ENCODE data around the gene AKR1C2.

DNA sequence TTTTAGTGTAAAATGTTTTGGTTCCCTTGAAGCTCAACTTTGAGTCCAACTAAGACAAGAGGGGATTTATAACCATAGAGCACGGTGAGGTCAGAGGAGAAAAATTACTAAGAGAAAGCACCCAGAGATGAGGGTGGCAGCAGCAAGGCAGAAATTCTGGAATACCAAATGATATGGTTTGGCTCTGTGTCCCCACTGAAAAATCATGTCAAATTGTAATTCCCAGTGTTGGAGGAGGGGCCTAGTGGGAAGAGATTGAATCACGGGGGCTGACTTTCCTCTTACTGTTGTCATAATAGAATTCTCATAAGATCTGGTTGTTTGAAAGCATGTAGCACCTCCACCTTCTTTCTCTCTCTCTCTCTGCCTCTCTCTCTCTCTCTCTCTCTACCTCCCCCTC lies 59.8 kb downstream of the AKR1C2 start:
- TF ChIP-seq EZH2phosphoT487 (IDR thresholded peaks at IDR 0.05; ENCODE audit: borderline replicate concordance) (no peak), EZH2 (IDR thresholded peaks at IDR 0.05) (no peak), POLR2A (IDR thresholded peaks at IDR 0.05; ENCODE audit: borderline replicate concordance, extremely low read depth, insufficient read depth, insufficient read length) (no peak), ELF1 (IDR thresholded peaks at IDR 0.05; ENCODE audit: borderline replicate concordance, low read depth) (no peak), FOSL1 (IDR thresholded peaks at IDR 0.05; ENCODE audit: low read depth) (no peak), ATF3 (IDR thresholded peaks at IDR 0.05) (no peak), MAX (IDR thresholded peaks at IDR 0.05) (no peak), EGR1 (IDR thresholded peaks at IDR 0.05; ENCODE audit: low read depth) (no peak), SP1 (IDR thresholded peaks at IDR 0.05; ENCODE audit: low read depth) (no peak), ZNF274 (IDR thresholded peaks at IDR 0.05; ENCODE audit: low read depth, low read length) (no peak)
- TF ChIP-seq, protein P1, sequence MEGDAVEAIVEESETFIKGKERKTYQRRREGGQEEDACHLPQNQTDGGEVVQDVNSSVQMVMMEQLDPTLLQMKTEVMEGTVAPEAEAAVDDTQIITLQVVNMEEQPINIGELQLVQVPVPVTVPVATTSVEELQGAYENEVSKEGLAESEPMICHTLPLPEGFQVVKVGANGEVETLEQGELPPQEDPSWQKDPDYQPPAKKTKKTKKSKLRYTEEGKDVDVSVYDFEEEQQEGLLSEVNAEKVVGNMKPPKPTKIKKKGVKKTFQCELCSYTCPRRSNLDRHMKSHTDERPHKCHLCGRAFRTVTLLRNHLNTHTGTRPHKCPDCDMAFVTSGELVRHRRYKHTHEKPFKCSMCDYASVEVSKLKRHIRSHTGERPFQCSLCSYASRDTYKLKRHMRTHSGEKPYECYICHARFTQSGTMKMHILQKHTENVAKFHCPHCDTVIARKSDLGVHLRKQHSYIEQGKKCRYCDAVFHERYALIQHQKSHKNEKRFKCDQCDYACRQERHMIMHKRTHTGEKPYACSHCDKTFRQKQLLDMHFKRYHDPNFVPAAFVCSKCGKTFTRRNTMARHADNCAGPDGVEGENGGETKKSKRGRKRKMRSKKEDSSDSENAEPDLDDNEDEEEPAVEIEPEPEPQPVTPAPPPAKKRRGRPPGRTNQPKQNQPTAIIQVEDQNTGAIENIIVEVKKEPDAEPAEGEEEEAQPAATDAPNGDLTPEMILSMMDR (IDR thresholded peaks at IDR 0.05 in 2 of 3, conservative IDR thresholded peaks at IDR 0.05 in 1 of 3; ENCODE audit: borderline replicate concordance in 1 of 3, insufficient read depth in 1 of 3, low read depth in 2 of 3, low read length in 2 of 3): no peak
- TF ChIP-seq, protein P2, sequence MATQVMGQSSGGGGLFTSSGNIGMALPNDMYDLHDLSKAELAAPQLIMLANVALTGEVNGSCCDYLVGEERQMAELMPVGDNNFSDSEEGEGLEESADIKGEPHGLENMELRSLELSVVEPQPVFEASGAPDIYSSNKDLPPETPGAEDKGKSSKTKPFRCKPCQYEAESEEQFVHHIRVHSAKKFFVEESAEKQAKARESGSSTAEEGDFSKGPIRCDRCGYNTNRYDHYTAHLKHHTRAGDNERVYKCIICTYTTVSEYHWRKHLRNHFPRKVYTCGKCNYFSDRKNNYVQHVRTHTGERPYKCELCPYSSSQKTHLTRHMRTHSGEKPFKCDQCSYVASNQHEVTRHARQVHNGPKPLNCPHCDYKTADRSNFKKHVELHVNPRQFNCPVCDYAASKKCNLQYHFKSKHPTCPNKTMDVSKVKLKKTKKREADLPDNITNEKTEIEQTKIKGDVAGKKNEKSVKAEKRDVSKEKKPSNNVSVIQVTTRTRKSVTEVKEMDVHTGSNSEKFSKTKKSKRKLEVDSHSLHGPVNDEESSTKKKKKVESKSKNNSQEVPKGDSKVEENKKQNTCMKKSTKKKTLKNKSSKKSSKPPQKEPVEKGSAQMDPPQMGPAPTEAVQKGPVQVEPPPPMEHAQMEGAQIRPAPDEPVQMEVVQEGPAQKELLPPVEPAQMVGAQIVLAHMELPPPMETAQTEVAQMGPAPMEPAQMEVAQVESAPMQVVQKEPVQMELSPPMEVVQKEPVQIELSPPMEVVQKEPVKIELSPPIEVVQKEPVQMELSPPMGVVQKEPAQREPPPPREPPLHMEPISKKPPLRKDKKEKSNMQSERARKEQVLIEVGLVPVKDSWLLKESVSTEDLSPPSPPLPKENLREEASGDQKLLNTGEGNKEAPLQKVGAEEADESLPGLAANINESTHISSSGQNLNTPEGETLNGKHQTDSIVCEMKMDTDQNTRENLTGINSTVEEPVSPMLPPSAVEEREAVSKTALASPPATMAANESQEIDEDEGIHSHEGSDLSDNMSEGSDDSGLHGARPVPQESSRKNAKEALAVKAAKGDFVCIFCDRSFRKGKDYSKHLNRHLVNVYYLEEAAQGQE (IDR thresholded peaks at IDR 0.05; ENCODE audit: low read depth): no peak

Measured in HCT116 (cell line).